ENCODE data around the gene USP17L29.
"Not testable (repeated sequence)": the region's sequence is repeated elsewhere in the genome, so short reads cannot be mapped to it uniquely, and the experiment has no call there.

The USP17L29 gene, protein sequence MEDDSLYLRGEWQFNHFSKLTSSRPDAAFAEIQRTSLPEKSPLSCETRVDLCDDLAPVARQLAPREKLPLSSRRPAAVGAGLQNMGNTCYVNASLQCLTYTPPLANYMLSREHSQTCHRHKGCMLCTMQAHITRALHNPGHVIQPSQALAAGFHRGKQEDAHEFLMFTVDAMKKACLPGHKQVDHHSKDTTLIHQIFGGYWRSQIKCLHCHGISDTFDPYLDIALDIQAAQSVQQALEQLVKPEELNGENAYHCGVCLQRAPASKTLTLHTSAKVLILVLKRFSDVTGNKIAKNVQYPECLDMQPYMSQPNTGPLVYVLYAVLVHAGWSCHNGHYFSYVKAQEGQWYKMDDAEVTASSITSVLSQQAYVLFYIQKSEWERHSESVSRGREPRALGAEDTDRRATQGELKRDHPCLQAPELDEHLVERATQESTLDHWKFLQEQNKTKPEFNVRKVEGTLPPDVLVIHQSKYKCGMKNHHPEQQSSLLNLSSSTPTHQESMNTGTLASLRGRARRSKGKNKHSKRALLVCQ

DNA sequence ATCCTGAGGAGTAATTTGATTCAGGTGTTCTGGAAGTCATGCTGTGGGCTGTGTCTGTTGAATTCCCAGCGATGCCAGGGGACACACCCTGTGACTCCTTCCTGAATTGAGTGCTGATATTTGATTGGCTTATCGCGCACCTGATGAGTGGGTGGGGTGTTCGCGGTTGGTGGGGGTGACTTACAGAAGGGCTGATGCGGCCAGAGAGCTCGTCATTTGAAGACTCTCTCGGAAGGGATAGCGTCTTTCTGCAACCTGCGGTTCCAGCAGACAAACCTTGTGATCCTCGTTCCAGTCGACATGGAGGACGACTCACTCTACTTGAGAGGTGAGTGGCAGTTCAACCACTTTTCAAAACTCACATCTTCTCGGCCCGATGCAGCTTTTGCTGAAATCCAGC, at the start of gene USP17L29:
Gene USP17L29 (plus strand): TSS at position 301 of the 400 bp plus-strand sequence. CDS start 0 bp downstream, at position 301.
- not testable (repeated sequence) for DNase-seq (ENCODE audit: low read depth, low spot score)

DNA sequence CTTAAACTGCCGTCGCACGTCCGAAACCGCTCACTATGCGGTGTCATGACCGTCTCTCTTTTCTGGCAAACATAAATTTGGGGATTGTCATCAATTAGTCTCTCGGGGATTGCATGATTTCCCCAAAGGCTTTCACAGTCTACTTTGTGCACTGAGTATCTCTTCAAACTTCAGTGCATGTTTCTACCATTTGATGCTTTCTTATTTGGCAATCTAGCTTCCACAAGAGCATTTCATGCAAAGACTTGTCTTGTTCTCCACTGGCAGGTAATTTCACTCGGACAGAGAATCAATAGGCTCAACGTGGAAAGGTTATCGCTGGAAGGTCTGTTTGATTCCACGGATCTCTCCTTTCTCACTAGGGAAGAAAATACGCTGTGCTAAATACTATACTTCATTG, 29.2 kb upstream of the USP17L29 start:
- DNase-seq (ENCODE audit: low read depth, low spot score), result not testable (repeated sequence)

DNA sequence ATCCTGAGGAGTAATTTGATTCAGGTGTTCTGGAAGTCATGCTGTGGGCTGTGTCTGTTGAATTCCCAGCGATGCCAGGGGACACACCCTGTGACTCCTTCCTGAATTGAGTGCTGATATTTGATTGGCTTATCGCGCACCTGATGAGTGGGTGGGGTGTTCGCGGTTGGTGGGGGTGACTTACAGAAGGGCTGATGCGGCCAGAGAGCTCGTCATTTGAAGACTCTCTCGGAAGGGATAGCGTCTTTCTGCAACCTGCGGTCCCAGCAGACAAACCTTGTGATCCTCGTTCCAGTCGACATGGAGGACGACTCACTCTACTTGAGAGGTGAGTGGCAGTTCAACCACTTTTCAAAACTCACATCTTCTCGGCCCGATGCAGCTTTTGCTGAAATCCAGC, 28.6 kb upstream of the USP17L29 start, which contains the start of gene USP17L24:
Gene USP17L24 (plus strand): TSS at position 301 of the 400 bp plus-strand sequence. CDS start 0 bp downstream, at position 301.
- not testable (repeated sequence) for DNase-seq (ENCODE audit: low read depth, low spot score)

DNA sequence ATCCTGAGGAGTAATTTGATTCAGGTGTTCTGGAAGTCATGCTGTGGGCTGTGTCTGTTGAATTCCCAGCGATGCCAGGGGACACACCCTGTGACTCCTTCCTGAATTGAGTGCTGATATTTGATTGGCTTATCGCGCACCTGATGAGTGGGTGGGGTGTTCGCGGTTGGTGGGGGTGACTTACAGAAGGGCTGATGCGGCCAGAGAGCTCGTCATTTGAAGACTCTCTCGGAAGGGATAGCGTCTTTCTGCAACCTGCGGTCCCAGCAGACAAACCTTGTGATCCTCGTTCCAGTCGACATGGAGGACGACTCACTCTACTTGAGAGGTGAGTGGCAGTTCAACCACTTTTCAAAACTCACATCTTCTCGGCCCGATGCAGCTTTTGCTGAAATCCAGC, 23.8 kb upstream of the USP17L29 start, which contains the start of gene USP17L25:
Gene USP17L25 (plus strand): TSS at position 301 of the 400 bp plus-strand sequence. CDS start 0 bp downstream, at position 301.
- DNase-seq (ENCODE audit: low read depth, low spot score), result not testable (repeated sequence)

DNA sequence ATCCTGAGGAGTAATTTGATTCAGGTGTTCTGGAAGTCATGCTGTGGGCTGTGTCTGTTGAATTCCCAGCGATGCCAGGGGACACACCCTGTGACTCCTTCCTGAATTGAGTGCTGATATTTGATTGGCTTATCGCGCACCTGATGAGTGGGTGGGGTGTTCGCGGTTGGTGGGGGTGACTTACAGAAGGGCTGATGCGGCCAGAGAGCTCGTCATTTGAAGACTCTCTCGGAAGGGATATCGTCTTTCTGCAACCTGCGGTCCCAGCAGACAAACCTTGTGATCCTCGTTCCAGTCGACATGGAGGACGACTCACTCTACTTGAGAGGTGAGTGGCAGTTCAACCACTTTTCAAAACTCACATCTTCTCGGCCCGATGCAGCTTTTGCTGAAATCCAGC, 19.1 kb upstream of the USP17L29 start, which contains the start of gene USP17L26:
Gene USP17L26 (plus strand): TSS at position 301 of the 400 bp plus-strand sequence. CDS start 0 bp downstream, at position 301.
- DNase-seq (ENCODE audit: low read depth, low spot score), result not testable (repeated sequence)

DNA sequence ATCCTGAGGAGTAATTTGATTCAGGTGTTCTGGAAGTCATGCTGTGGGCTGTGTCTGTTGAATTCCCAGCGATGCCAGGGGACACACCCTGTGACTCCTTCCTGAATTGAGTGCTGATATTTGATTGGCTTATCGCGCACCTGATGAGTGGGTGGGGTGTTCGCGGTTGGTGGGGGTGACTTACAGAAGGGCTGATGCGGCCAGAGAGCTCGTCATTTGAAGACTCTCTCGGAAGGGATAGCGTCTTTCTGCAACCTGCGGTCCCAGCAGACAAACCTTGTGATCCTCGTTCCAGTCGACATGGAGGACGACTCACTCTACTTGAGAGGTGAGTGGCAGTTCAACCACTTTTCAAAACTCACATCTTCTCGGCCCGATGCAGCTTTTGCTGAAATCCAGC, 14.3 kb upstream of the USP17L29 start, which contains the start of gene USP17L5:
Gene USP17L5 (plus strand): TSS at position 301 of the 400 bp plus-strand sequence. CDS start 0 bp downstream, at position 301.
- not testable (repeated sequence) for DNase-seq (ENCODE audit: low read depth, low spot score)

DNA sequence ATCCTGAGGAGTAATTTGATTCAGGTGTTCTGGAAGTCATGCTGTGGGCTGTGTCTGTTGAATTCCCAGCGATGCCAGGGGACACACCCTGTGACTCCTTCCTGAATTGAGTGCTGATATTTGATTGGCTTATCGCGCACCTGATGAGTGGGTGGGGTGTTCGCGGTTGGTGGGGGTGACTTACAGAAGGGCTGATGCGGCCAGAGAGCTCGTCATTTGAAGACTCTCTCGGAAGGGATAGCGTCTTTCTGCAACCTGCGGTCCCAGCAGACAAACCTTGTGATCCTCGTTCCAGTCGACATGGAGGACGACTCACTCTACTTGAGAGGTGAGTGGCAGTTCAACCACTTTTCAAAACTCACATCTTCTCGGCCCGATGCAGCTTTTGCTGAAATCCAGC, 9.6 kb upstream of the USP17L29 start, which contains the start of gene USP17L27:
Gene USP17L27 (plus strand): TSS at position 301 of the 400 bp plus-strand sequence. CDS start 0 bp downstream, at position 301.
- not testable (repeated sequence) for DNase-seq (ENCODE audit: low read depth, low spot score)

DNA sequence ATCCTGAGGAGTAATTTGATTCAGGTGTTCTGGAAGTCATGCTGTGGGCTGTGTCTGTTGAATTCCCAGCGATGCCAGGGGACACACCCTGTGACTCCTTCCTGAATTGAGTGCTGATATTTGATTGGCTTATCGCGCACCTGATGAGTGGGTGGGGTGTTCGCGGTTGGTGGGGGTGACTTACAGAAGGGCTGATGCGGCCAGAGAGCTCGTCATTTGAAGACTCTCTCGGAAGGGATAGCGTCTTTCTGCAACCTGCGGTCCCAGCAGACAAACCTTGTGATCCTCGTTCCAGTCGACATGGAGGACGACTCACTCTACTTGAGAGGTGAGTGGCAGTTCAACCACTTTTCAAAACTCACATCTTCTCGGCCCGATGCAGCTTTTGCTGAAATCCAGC, 4.8 kb upstream of the USP17L29 start, which contains the start of gene USP17L28:
Gene USP17L28 (plus strand): TSS at position 301 of the 400 bp plus-strand sequence. CDS start 0 bp downstream, at position 301.
- DNase-seq (ENCODE audit: low read depth, low spot score), result not testable (repeated sequence)

DNA sequence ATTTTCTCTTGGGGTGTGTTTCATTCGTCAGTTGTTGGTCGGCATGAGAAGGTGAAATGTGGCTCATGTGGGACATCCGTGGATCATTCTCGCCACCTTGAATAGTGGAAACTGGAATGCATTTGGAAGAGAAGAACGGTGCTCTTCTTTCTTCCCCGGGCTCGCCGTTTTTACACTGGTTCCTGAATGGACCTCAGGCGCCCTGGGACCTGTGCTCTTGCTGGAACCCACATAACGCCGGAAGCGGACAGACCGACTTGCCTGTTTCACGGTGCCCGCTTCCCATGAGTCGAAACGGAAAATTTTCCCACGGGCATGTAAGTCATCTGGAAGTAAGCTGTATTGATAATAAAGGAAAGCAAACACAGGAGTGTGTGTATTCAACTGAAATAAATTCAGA, 2.6 kb upstream of the USP17L29 start:
- not testable (repeated sequence) for DNase-seq (ENCODE audit: low read depth, low spot score)

DNA sequence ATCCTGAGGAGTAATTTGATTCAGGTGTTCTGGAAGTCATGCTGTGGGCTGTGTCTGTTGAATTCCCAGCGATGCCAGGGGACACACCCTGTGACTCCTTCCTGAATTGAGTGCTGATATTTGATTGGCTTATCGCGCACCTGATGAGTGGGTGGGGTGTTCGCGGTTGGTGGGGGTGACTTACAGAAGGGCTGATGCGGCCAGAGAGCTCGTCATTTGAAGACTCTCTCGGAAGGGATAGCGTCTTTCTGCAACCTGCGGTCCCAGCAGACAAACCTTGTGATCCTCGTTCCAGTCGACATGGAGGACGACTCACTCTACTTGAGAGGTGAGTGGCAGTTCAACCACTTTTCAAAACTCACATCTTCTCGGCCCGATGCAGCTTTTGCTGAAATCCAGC, 9.4 kb downstream of the USP17L29 start, which contains the start of gene USP17L30:
Gene USP17L30 (plus strand): TSS at position 301 of the 400 bp plus-strand sequence. CDS start 0 bp downstream, at position 301.
- not testable (repeated sequence) for DNase-seq (ENCODE audit: low read depth, low spot score)

DNA sequence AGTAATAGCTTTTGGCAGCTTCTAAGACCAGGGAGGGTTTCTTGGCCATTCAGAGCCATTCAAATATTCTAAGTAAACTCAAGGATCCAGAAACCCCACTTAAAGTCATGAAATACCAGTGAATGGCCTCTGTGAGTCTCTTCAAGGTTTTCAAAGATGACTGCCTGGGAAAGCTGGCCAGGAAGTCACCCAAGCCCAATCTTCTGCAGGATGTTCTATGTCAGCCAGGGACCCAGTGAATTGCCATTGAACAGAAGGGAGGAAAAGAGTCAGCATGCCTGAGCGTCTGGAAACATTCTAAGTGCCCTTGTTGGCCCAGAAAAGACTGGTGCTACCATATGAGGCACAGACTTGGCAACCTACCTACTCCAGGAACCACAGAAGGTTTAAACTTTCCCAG, 26.4 kb downstream of the USP17L29 start:
- DNase-seq (ENCODE audit: low read depth, low spot score), result not testable (repeated sequence)

DNA sequence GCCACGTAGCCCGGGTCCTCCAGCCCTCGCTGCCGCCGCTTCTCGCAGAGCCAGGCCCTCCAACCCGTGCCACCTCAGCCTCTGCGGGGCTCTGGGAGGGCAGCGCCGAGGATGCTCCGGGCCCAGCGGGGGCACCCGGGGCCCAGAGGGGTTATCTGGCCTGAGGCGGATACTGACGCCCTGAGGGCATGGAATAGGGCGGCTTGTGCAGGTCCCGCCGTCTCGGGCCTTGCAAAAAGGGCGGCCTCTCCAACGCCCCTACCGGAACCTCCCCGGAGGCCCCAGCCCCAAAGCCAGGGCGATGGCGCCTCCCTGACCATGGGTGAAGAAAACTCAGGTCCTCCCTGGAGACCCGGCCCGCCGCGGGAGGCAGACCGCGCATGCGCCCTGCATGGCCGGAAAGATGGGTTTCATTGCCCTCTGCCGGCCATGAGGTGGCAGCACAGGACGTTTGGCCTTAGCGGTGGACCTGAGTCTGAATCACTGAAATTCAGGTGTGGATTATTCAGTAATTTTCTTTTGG, 27.6 kb downstream of the USP17L29 start:
- peak; percentile 0 for DNase-seq (ENCODE audit: low read depth, low spot score)

DNA sequence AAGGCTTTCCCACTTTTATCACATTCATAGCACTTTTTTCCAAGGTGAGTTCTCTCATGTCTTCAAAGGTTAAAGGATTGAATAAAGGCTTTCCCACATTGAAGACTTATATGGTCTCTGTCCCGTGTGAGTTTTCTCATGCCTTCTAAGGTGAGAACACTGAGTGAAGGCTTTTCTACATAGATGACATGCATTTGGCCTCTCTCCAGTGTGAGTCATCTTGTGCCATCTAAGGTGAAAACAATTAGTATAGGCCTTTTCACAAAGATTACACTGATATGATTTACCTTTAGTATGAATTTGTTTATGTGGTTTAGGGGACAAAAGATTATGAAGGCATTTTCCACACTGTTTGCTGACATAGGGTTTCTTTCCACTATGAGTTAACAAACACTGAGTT, 30.7 kb downstream of the USP17L29 start:
- no peak for DNase-seq (ENCODE audit: low read depth, low spot score)

DNA sequence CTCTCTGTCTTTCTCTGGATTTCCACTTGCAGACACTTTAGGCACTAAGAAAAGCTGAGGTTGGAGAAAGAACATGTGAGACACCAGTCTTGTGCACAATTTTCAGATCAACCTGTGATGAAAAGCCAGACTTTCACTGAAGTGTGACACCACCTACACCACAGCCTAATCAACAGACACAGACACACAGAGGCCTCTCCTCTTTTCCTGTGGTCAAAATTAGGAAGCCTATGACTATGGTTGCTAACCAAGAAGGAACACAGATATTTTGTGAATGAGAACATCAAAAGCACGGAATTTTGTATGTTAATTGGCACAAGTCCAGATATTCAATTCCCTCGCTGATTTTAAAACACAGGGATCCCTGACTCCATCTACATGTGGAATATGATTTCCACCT, 35.6 kb downstream of the USP17L29 start:
- not testable (repeated sequence) for DNase-seq (ENCODE audit: low read depth, low spot score)
